ENCODE results near the gene PHC2.
A peak's percentile ranks its signal among the peaks of the same experiment; 100 is the strongest.

PHC2 gene

GRCh38 chr1:33348676-33349080 lies 82.2 kb downstream of the PHC2 start:
- peak in 1 of 2 experiments; percentile 47 for DNase-seq

GRCh38 chr1:33348194-33348593 lies 82.7 kb downstream of the PHC2 start:
- peak; percentile 28 to 66 for DNase-seq

GRCh38 chr1:33347650-33347992 lies 83.3 kb downstream of the PHC2 start:
- DNase-seq = peak; percentile 59 to 75

GRCh38 chr1:33346927-33347649 lies 83.8 kb downstream of the PHC2 start:
- no peak for DNase-seq

GRCh38 chr1:33346533-33346926 lies 84.4 kb downstream of the PHC2 start:
- DNase-seq = no peak

- no peak for DNase-seq
These were observed 85.9 kb downstream of the PHC2 start for GRCh38 chr1:33344896-33345560.

- no peak for DNase-seq
These were observed 87.4 kb downstream of the PHC2 start for GRCh38 chr1:33343539-33343938.

- DNase-seq = peak; percentile 90 to 95
These were observed 88.7 kb downstream of the PHC2 start for GRCh38 chr1:33342041-33342723.

GRCh38 chr1:33341190-33341589 lies 89.7 kb downstream of the PHC2 start:
- no peak for DNase-seq

- DNase-seq = peak in 1 of 2 experiments; percentile 29
These were observed 91.5 kb downstream of the PHC2 start for GRCh38 chr1:33339413-33339812.

GRCh38 chr1:33338440-33339211 lies 92.3 kb downstream of the PHC2 start:
- DNase-seq = peak; percentile 64 to 87

- DNase-seq = no peak
These were observed 92.9 kb downstream of the PHC2 start for GRCh38 chr1:33338048-33338439.

- peak in 1 of 2 experiments; percentile 51 for DNase-seq
These were observed 93.5 kb downstream of the PHC2 start for GRCh38 chr1:33337441-33337840.

GRCh38 chr1:33336580-33336979 lies 94.3 kb downstream of the PHC2 start:
- peak; percentile 89 to 96 for DNase-seq

GRCh38 chr1:33335020-33335419 lies 95.9 kb downstream of the PHC2 start:
- peak in 1 of 2 experiments; percentile 24 for DNase-seq

GRCh38 chr1:33334081-33334552 lies 96.8 kb downstream of the PHC2 start:
- no peak for DNase-seq

- DNase-seq = no peak
These were observed 98.0 kb downstream of the PHC2 start for GRCh38 chr1:33332881-33333280.

GRCh38 chr1:33332357-33332789 lies 98.5 kb downstream of the PHC2 start:
- DNase-seq = peak; percentile 33 to 43

GRCh38 chr1:33331444-33332356 lies 99.2 kb downstream of the PHC2 start:
- no peak for DNase-seq

- no peak for DNase-seq
These were observed 100.0 kb downstream of the PHC2 start for GRCh38 chr1:33330906-33331305.

- DNase-seq = no peak
These were observed 100.5 kb downstream of the PHC2 start for GRCh38 chr1:33330361-33330890.

All from NCI-H524 (cell line).